ENCODE measurements around the gene ARHGEF33.

GRCh38 chr2:38945372-38945771, 55.7 kb downstream of the ARHGEF33 start:
- TF ChIP-seq POLR2AphosphoS5 (IDR thresholded peaks at IDR 0.05): no peak
- TF ChIP-seq, protein P1, sequence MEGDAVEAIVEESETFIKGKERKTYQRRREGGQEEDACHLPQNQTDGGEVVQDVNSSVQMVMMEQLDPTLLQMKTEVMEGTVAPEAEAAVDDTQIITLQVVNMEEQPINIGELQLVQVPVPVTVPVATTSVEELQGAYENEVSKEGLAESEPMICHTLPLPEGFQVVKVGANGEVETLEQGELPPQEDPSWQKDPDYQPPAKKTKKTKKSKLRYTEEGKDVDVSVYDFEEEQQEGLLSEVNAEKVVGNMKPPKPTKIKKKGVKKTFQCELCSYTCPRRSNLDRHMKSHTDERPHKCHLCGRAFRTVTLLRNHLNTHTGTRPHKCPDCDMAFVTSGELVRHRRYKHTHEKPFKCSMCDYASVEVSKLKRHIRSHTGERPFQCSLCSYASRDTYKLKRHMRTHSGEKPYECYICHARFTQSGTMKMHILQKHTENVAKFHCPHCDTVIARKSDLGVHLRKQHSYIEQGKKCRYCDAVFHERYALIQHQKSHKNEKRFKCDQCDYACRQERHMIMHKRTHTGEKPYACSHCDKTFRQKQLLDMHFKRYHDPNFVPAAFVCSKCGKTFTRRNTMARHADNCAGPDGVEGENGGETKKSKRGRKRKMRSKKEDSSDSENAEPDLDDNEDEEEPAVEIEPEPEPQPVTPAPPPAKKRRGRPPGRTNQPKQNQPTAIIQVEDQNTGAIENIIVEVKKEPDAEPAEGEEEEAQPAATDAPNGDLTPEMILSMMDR (IDR thresholded peaks at IDR 0.05): no peak

Measured in sigmoid colon (tissue), 4 donors.